ENCODE results near the gene IBA57. TPM values are rescaled to one million over a fixed set of nuclear protein-coding genes. Genes with fewer than 3 reads are reported as not detected.
A peak's percentile ranks its signal among the peaks of the same experiment; 100 is the strongest.

Gene IBA57
- total RNA-seq, 1 donor, result 4.3 TPM

GRCh38 chr1:228177183-228177475 lies 11.5 kb downstream of the IBA57 start:
- TF ChIP-seq CTCF (IDR thresholded peaks at IDR 0.05; ENCODE audit: insufficient read depth, low read depth, low read length), result no peak
- no peak for DNase-seq (ENCODE audit: low read depth)
- H3K4me3 ChIP-seq (ENCODE audit: low read depth, low read length), result no peak overlapping the region

GRCh38 chr1:228177721-228178710 lies 12.4 kb downstream of the IBA57 start:
- no peak for TF ChIP-seq CTCF (IDR thresholded peaks at IDR 0.05; ENCODE audit: insufficient read depth, low read depth, low read length)
- no peak for DNase-seq (ENCODE audit: low read depth)
- H3K4me3 ChIP-seq (ENCODE audit: low read depth, low read length), result no peak overlapping the region

- TF ChIP-seq CTCF (IDR thresholded peaks at IDR 0.05; ENCODE audit: insufficient read depth, low read depth, low read length), result no peak
- no peak overlapping the region for H3K4me3 ChIP-seq (ENCODE audit: low read depth, low read length)
- peak; percentile 74 for DNase-seq (ENCODE audit: low read depth)
Observed at GRCh38 chr1:228178737-228179684, 13.4 kb downstream of the IBA57 start.

- peak; percentile 47 for TF ChIP-seq CTCF (IDR thresholded peaks at IDR 0.05; ENCODE audit: insufficient read depth, low read depth, low read length)
- peak; percentile 10 for DNase-seq (ENCODE audit: low read depth)
- no peak overlapping the region for H3K4me3 ChIP-seq (ENCODE audit: low read depth, low read length)
Observed at GRCh38 chr1:228180271-228180958, 14.8 kb downstream of the IBA57 start.

- DNase-seq (ENCODE audit: low read depth), result no peak
- TF ChIP-seq CTCF (IDR thresholded peaks at IDR 0.05; ENCODE audit: insufficient read depth, low read depth, low read length), result no peak
- H3K4me3 ChIP-seq (ENCODE audit: low read depth, low read length), result no peak overlapping the region
Observed at GRCh38 chr1:228180959-228181644, 15.5 kb downstream of the IBA57 start.

GRCh38 chr1:228181645-228182034 lies 16.0 kb downstream of the IBA57 start:
- H3K4me3 ChIP-seq (ENCODE audit: low read depth, low read length), result no peak overlapping the region
- DNase-seq (ENCODE audit: low read depth), result no peak
- TF ChIP-seq CTCF (IDR thresholded peaks at IDR 0.05; ENCODE audit: insufficient read depth, low read depth, low read length), result no peak
